ENCODE data around the gene ADORA2B.
"Not testable (repeated sequence)": the region's sequence is repeated elsewhere in the genome, so short reads cannot be mapped to it uniquely, and the experiment has no call there.

Gene ADORA2B

GRCh38 chr17:15944759-15945526 lies at the start of gene ADORA2B:
ADORA2B (plus strand) TSS chr17:15945130; CDS start chr17:15945249, 119 bp downstream.
- no peak for TF ChIP-seq ZNF274 (IDR thresholded peaks at IDR 0.05; ENCODE audit: low read depth, low read length)
- peak within 1 kb of the TSS; percentile 50; the same call in 1 of the 2 replicates for H3K4me3 ChIP-seq (ENCODE audit: low read length)

GRCh38 chr17:15896277-15896676 lies 48.7 kb upstream of the ADORA2B start:
- no peak for TF ChIP-seq ZNF274 (IDR thresholded peaks at IDR 0.05; ENCODE audit: low read depth, low read length)
- H3K4me3 ChIP-seq (ENCODE audit: low read length), result no peak overlapping the region

GRCh38 chr17:15896834-15897233 lies 48.1 kb upstream of the ADORA2B start:
- H3K4me3 ChIP-seq (ENCODE audit: low read length), result no peak overlapping the region
- no peak for TF ChIP-seq ZNF274 (IDR thresholded peaks at IDR 0.05; ENCODE audit: low read depth, low read length)

- H3K4me3 ChIP-seq (ENCODE audit: low read length), result not testable (repeated sequence)
These were observed 45.3 kb upstream of the ADORA2B start for GRCh38 chr17:15899596-15899995.

GRCh38 chr17:15900871-15901270 lies 44.1 kb upstream of the ADORA2B start:
- H3K4me3 ChIP-seq (ENCODE audit: low read length), result no peak overlapping the region
- no peak for TF ChIP-seq ZNF274 (IDR thresholded peaks at IDR 0.05; ENCODE audit: low read depth, low read length)

GRCh38 chr17:15905236-15905635 lies 39.7 kb upstream of the ADORA2B start:
- not testable (repeated sequence) for H3K4me3 ChIP-seq (ENCODE audit: low read length)

GRCh38 chr17:15907290-15907689 lies 37.6 kb upstream of the ADORA2B start:
- TF ChIP-seq ZNF274 (IDR thresholded peaks at IDR 0.05; ENCODE audit: low read depth, low read length), result no peak
- H3K4me3 ChIP-seq (ENCODE audit: low read length), result no peak overlapping the region

GRCh38 chr17:15908378-15908777 lies 36.6 kb upstream of the ADORA2B start:
- no peak overlapping the region for H3K4me3 ChIP-seq (ENCODE audit: low read length)
- no peak for TF ChIP-seq ZNF274 (IDR thresholded peaks at IDR 0.05; ENCODE audit: low read depth, low read length)

GRCh38 chr17:15909481-15909991 lies 35.4 kb upstream of the ADORA2B start:
- no peak for TF ChIP-seq ZNF274 (IDR thresholded peaks at IDR 0.05; ENCODE audit: low read depth, low read length)
- no peak overlapping the region for H3K4me3 ChIP-seq (ENCODE audit: low read length)

- no peak overlapping the region for H3K4me3 ChIP-seq (ENCODE audit: low read length)
- TF ChIP-seq ZNF274 (IDR thresholded peaks at IDR 0.05; ENCODE audit: low read depth, low read length), result no peak
These were observed 34.1 kb upstream of the ADORA2B start for GRCh38 chr17:15910791-15911190.

GRCh38 chr17:15911701-15912100 lies 33.2 kb upstream of the ADORA2B start:
- H3K4me3 ChIP-seq (ENCODE audit: low read length), result not testable (repeated sequence)

GRCh38 chr17:15912416-15912955 lies 32.4 kb upstream of the ADORA2B start:
- no peak for TF ChIP-seq ZNF274 (IDR thresholded peaks at IDR 0.05; ENCODE audit: low read depth, low read length)
- H3K4me3 ChIP-seq (ENCODE audit: low read length), result no peak overlapping the region

- no peak overlapping the region for H3K4me3 ChIP-seq (ENCODE audit: low read length)
- no peak for TF ChIP-seq ZNF274 (IDR thresholded peaks at IDR 0.05; ENCODE audit: low read depth, low read length)
These were observed 31.1 kb upstream of the ADORA2B start for GRCh38 chr17:15913826-15914225.

GRCh38 chr17:15914400-15915170 lies 30.3 kb upstream of the ADORA2B start:
- no peak for TF ChIP-seq ZNF274 (IDR thresholded peaks at IDR 0.05; ENCODE audit: low read depth, low read length)
- H3K4me3 ChIP-seq (ENCODE audit: low read length), result no peak overlapping the region

- H3K4me3 ChIP-seq (ENCODE audit: low read length), result no peak overlapping the region
- no peak for TF ChIP-seq ZNF274 (IDR thresholded peaks at IDR 0.05; ENCODE audit: low read depth, low read length)
These were observed 29.0 kb upstream of the ADORA2B start for GRCh38 chr17:15915961-15916360.

Data from GM08714 (cell line).